Muscle layer of duodenum (tissue), 2 donors: ENCODE results near the gene CREB3L1.
A peak's percentile ranks its signal among the peaks of the same experiment; 100 is the strongest.

Experiments
- H3K27ac ChIP-seq: one replicate; pipeline ENCODE4 v1.7.0; 2013; ENCODE audit warnings: mild to moderate bottlenecking, low read length
- H3K27me3 ChIP-seq: one replicate; pipeline ENCODE4 v1.7.0; 2013; ENCODE audit warnings: low read depth, mild to moderate bottlenecking, control low read depth, low read length
- H3K36me3 ChIP-seq, 2 donors: one replicate each; pipeline ENCODE4 v1.7.0; 2013; ENCODE audit warnings: low read length in 2 of 2, control low read depth in 1 of 2, mild to moderate bottlenecking in 1 of 2; ENCODE audit not compliant: insufficient read depth in 2 of 2, control insufficient read depth in 1 of 2
- H3K4me1 ChIP-seq, 2 donors: one replicate each; pipeline ENCODE4 v1.7.0; 2013; ENCODE audit warnings: low read length in 2 of 2, mild to moderate bottlenecking in 2 of 2, control low read depth in 1 of 2, moderate library complexity in 1 of 2; ENCODE audit not compliant: insufficient read depth in 2 of 2, control insufficient read depth in 1 of 2
- H3K4me3 ChIP-seq, 2 donors: one replicate each; pipeline ENCODE4 v1.7.0; 2013; ENCODE audit warnings: low read length in 2 of 2, low read depth in 1 of 2, mild to moderate bottlenecking in 1 of 2
- H3K9me3 ChIP-seq, 2 donors: one replicate each; pipeline ENCODE4 v1.7.0; 2013; ENCODE audit warnings: low read length in 2 of 2, control low read depth in 1 of 2, mild to moderate bottlenecking in 1 of 2; ENCODE audit not compliant: control insufficient read depth in 1 of 2
- donor health status: healthy.

The CREB3L1 gene

DNA sequence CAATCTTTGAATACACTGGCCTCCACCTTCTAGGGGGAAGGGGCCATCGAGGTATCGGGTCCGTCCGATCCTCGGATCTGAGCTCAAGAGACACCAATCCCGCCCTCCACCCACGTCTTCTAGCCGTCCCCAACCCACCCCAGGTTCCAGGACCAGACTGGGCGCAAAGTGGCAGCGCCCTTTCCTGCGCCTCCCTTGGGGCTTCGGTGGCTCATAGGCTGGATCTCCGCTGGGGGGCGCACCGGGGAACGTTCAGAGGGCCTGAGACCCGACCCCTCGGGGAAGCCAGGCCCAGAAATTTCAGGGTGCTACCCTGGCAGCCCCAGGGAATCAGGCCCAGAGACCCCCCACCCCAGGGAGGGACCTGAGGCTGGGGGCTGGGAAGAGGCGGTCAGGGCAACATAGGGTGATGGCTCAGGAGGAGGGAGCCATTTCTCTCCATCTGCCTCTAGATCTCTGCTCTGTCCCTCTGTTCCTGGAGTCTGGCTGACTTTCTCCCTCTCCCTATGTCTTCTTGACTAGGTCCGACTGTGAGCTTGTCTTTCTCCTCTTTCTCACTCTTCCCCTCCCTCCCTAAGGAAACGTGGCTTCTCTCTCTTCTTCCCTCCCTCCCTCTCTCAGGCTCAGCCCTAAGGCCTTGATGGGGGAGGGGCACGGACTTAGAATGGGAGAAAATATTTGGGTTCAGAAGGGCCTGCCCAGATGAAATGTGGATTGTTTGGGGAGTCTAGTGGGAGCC lies 1.1 kb downstream of the CREB3L1 start:
- Histone ChIP-seq H3K27me3 (peaks cover 7% of the 10 kb centered on the region), H3K4me3 (peak overlapping the region; percentile 59 to 67), H3K4me1 (peaks cover 9 to 26% of the 10 kb centered on the region in 2 donors), H3K9me3 (no peaks in the 10 kb centered on the region), H3K27ac (peak overlapping the region; percentile 50), H3K36me3 (no peaks in the 10 kb centered on the region)

GRCh38 chr11:46279126-46280099 lies 2.0 kb downstream of the CREB3L1 start:
- Histone ChIP-seq H3K27ac (peak overlapping the region; percentile 50), H3K27me3 (peaks cover 7% of the 10 kb centered on the region), H3K36me3 (no peaks in the 10 kb centered on the region), H3K4me1 (peaks cover 7 to 22% of the 10 kb centered on the region in 2 donors), H3K4me3 (peak overlapping the region; percentile 59 to 67), H3K9me3 (no peaks in the 10 kb centered on the region)

- H3K27me3 ChIP-seq: peaks cover 7% of the 10 kb centered on the region
- H3K27ac ChIP-seq: peak overlapping the region; percentile 49
- no peaks in the 10 kb centered on the region for H3K9me3 ChIP-seq
- H3K36me3 ChIP-seq: no peaks in the 10 kb centered on the region
- peak overlapping the region in 1 of 2 donors; percentile 30 for H3K4me3 ChIP-seq
- H3K4me1 ChIP-seq: peaks cover 0 to 22% of the 10 kb centered on the region in 2 donors
Measured at GRCh38 chr11:46280706-46281105, 3.2 kb downstream of the CREB3L1 start.

- Histone ChIP-seq H3K36me3 (no peaks in the 10 kb centered on the region), H3K4me3 (peak overlapping the region in 1 of 2 donors; percentile 30), H3K9me3 (no peaks in the 10 kb centered on the region), H3K27ac (peak overlapping the region; percentile 49), H3K27me3 (peaks cover 4% of the 10 kb centered on the region), H3K4me1 (peaks cover 0 to 22% of the 10 kb centered on the region in 2 donors)
Measured at GRCh38 chr11:46281371-46281831, 3.9 kb downstream of the CREB3L1 start.

- Histone ChIP-seq H3K4me1 (peaks cover 0 to 13% of the 10 kb centered on the region in 2 donors), H3K9me3 (no peaks in the 10 kb centered on the region), H3K36me3 (no peaks in the 10 kb centered on the region), H3K4me3 (no peak overlapping the region), H3K27me3 (no peaks in the 10 kb centered on the region), H3K27ac (no peak overlapping the region)
Measured at GRCh38 chr11:46285173-46285572, 7.7 kb downstream of the CREB3L1 start.

DNA sequence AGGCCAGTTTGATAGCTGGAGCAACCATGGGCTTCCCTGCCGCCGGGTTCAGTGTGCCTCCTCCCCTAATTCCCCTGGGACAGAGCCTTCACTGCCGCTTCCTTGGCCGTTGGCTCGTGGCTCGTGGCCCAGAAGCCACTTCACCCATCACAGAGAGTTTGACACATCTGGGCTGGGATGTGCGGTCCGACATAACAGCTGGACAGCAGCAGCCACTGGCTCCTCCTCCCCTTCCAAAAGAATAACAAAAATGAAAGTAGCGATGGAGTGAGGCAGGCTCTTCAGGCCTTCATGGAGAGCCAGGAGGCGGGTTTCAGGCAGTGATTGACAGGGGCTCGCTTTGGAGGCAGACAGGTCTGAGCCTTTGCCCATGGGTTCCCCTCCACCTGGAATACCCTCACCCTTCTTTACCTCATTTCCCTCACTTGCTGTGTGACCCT lies 8.2 kb downstream of the CREB3L1 start:
- Histone ChIP-seq H3K27me3 (no peaks in the 10 kb centered on the region), H3K4me1 (peaks cover 0 to 17% of the 10 kb centered on the region in 2 donors), H3K4me3 (no peak overlapping the region), H3K27ac (no peak overlapping the region), H3K36me3 (no peaks in the 10 kb centered on the region), H3K9me3 (no peaks in the 10 kb centered on the region)

DNA sequence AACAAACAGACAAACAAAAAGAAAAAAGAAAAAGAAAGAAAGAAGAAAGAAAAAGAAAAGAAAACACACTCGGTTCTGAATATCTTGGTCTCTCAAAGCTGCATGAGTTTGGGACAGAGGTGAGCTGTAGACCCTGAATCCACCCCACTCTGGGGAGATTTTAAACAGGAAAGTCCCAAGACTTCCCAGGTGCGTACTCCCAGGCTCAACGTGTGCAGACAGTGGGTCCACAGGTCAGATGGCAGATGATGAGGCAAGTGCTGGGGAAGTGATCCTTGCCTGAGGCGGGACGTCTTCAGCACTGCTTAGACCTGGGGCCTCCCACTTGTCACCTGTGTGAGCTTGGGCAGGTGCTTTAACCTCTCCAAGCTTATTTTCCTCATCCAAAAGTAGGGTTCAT lies 9.3 kb downstream of the CREB3L1 start:
- Histone ChIP-seq H3K9me3 (no peaks in the 10 kb centered on the region), H3K4me3 (no peak overlapping the region), H3K27me3 (no peaks in the 10 kb centered on the region), H3K4me1 (peaks cover 0 to 22% of the 10 kb centered on the region in 2 donors), H3K36me3 (no peaks in the 10 kb centered on the region), H3K27ac (no peak overlapping the region)

- peaks cover 0 to 23% of the 10 kb centered on the region in 2 donors for H3K4me1 ChIP-seq
- H3K4me3 ChIP-seq: no peak overlapping the region
- H3K36me3 ChIP-seq: no peaks in the 10 kb centered on the region
- H3K27me3 ChIP-seq: no peaks in the 10 kb centered on the region
- no peaks in the 10 kb centered on the region for H3K9me3 ChIP-seq
- H3K27ac ChIP-seq: no peak overlapping the region
Measured at GRCh38 chr11:46288451-46288850, 11.0 kb downstream of the CREB3L1 start.

GRCh38 chr11:46290011-46290410 lies 12.5 kb downstream of the CREB3L1 start:
- Histone ChIP-seq H3K9me3 (no peaks in the 10 kb centered on the region), H3K27me3 (no peaks in the 10 kb centered on the region), H3K4me3 (no peak overlapping the region), H3K36me3 (no peaks in the 10 kb centered on the region), H3K27ac (no peak overlapping the region), H3K4me1 (peaks cover 0 to 27% of the 10 kb centered on the region in 2 donors)

GRCh38 chr11:46290598-46291309 lies 13.3 kb downstream of the CREB3L1 start:
- H3K4me3 ChIP-seq: no peak overlapping the region
- H3K27me3 ChIP-seq: no peaks in the 10 kb centered on the region
- peaks cover 0 to 29% of the 10 kb centered on the region in 2 donors for H3K4me1 ChIP-seq
- H3K27ac ChIP-seq: no peak overlapping the region
- no peaks in the 10 kb centered on the region for H3K36me3 ChIP-seq
- no peaks in the 10 kb centered on the region for H3K9me3 ChIP-seq
